Liver (tissue), 9 donors: ENCODE results near the gene AVEN. TPM values are rescaled to one million over a fixed set of nuclear protein-coding genes. Genes with fewer than 3 reads are reported as not detected.

ENCODE experiments used
- DNase-seq: peaks from one replicate; pipeline ENCODE4 v3.0.0-alpha.2; 2017; ENCODE audit warnings: low spot score
- H3K27ac ChIP-seq, 2 donors: one replicate each; pipeline ENCODE4 v1.7.0; 2013; ENCODE audit warnings: inconsistent platforms in 2 of 2, low read length in 2 of 2, control low read depth in 1 of 2, low read depth in 1 of 2, mild to moderate bottlenecking in 1 of 2
- H3K27me3 ChIP-seq, 4 donors: one replicate each; pipeline versions ENCODE4 v1.6.1 to v1.7.0; 2013; ENCODE audit warnings: low read length in 3 of 4, inconsistent platforms in 1 of 4, mild to moderate bottlenecking in 1 of 4, moderate library complexity in 1 of 4; ENCODE audit not compliant: control insufficient read depth in 4 of 4, insufficient read depth in 4 of 4
- H3K36me3 ChIP-seq, 4 donors: one replicate each; pipeline versions ENCODE4 v1.6.1 to v1.7.0; 2013; ENCODE audit warnings: low read length in 3 of 4, mild to moderate bottlenecking in 3 of 4, low read depth in 1 of 4, moderate library complexity in 1 of 4; ENCODE audit not compliant: control insufficient read depth in 4 of 4, insufficient read depth in 3 of 4
- H3K4me1 ChIP-seq, 4 donors: one replicate each; pipeline versions ENCODE4 v1.6.1 to v1.7.0; 2013; ENCODE audit warnings: low read length in 3 of 4, mild to moderate bottlenecking in 3 of 4, moderate library complexity in 1 of 4; ENCODE audit not compliant: control insufficient read depth in 4 of 4, insufficient read depth in 4 of 4
- H3K4me3 ChIP-seq, 3 donors: one replicate each; pipeline versions ENCODE4 v1.6.1 to v1.7.0; 2013; ENCODE audit warnings: low read length in 3 of 3, control low read depth in 1 of 3, low read depth in 1 of 3, mild to moderate bottlenecking in 1 of 3
- H3K9ac ChIP-seq, 2 donors: one replicate each; pipeline ENCODE4 v1.7.0; 2013; ENCODE audit warnings: low read length in 2 of 2, mild to moderate bottlenecking in 2 of 2, moderate library complexity in 2 of 2, control low read depth in 1 of 2, low read depth in 1 of 2
- H3K9me3 ChIP-seq, 4 donors: one replicate each; pipeline versions ENCODE4 v1.6.1 to v1.7.0; 2013; ENCODE audit warnings: low read length in 3 of 4; ENCODE audit not compliant: control insufficient read depth in 4 of 4
- EGR1 ChIP-seq, 2 donors: IDR thresholded peaks; 2 replicates each; pipeline ENCODE4 v1.6.1; 2016 to 2018; ENCODE audit warnings: antibody characterized with exemption in 2 of 2, low read depth in 2 of 2
- FOXA1 ChIP-seq: IDR thresholded peaks from 2 replicates; pipeline ENCODE4 v1.6.1; 2016; ENCODE audit warnings: antibody characterized with exemption
- FOXA2 ChIP-seq: IDR thresholded peaks from 2 replicates; pipeline ENCODE4 v1.6.1; 2016; ENCODE audit warnings: antibody characterized with exemption
- GABPA ChIP-seq, 2 donors: IDR thresholded peaks in 1 of 2; conservative IDR thresholded peaks in 1 of 2; 2 replicates each; pipeline ENCODE4 v1.6.1; 2016; ENCODE audit warnings: antibody characterized with exemption in 2 of 2, mild to moderate bottlenecking in 1 of 2, moderate library complexity in 1 of 2
- HNF4A ChIP-seq, 2 donors: conservative IDR thresholded peaks; 2 replicates each; pipeline ENCODE4 v1.6.1; 2016; ENCODE audit warnings: antibody characterized with exemption in 2 of 2, mild to moderate bottlenecking in 2 of 2
- HNF4G ChIP-seq: IDR thresholded peaks from 2 replicates; pipeline ENCODE4 v1.6.1; 2016; ENCODE audit warnings: antibody characterized with exemption
- JUND ChIP-seq, 2 donors: IDR thresholded peaks; 2 replicates each; pipeline ENCODE4 v1.6.1; 2016; ENCODE audit warnings: antibody characterized with exemption in 2 of 2
- NR2F2 ChIP-seq: IDR thresholded peaks from 2 replicates; pipeline ENCODE4 v1.6.1; 2016; ENCODE audit warnings: antibody characterized with exemption
- RAD21 ChIP-seq, 2 donors: IDR thresholded peaks; 2 replicates each; pipeline ENCODE4 v1.6.1; 2016; ENCODE audit warnings: antibody characterized with exemption in 2 of 2, mild to moderate bottlenecking in 2 of 2
- RXRA ChIP-seq, 2 donors: IDR thresholded peaks; 2 replicates each; pipeline ENCODE4 v1.6.1; 2017 to 2018; ENCODE audit warnings: antibody characterized with exemption in 2 of 2, mild to moderate bottlenecking in 1 of 2
- SP1 ChIP-seq: IDR thresholded peaks from 2 replicates; pipeline ENCODE4 v1.6.1; 2018; ENCODE audit warnings: antibody characterized with exemption, mild to moderate bottlenecking
- TAF1 ChIP-seq: conservative IDR thresholded peaks from 2 replicates; pipeline ENCODE4 v1.6.1; 2016; ENCODE audit warnings: antibody characterized with exemption, mild to moderate bottlenecking
- YY1 ChIP-seq: IDR thresholded peaks from 2 replicates; pipeline ENCODE4 v1.6.1; 2016; ENCODE audit warnings: antibody characterized with exemption, mild to moderate bottlenecking
- WGBS: extraction: QIAGEN DNeasy Blood & Tissue Kit; methylation state at CpG from one replicate; pipeline ENCODE4 v1.1.7; 2013; 5-methylcytosine and 5-hydroxymethylcytosine counted together
- polyA plus RNA-seq, 2 donors: library from polyadenylated mRNA; stranded (reverse) in 1 of 2; unstranded in 1 of 2; fragments of 200-250 nt in 1 of 2; fragments of >200 nt in 1 of 2; fragmentation: Nextera tagmentation in 1 of 2; extraction: Ambion mirVana in 1 of 2; gene quantifications; one replicate each; pipeline versions ENCODE4 v1.2.1 to v1.2.3, GENCODE V29; 2013 to 2015
- total RNA-seq, 2 donors: library from RNA; depleted of rRNA; stranded (reverse); fragments of >200 nt; gene quantifications; one replicate each; pipeline ENCODE4 v1.2.3, GENCODE V29; 2014
- TF ChIP-seq, protein P1 (sequence below): IDR thresholded peaks from 2 replicates; pipeline ENCODE4 v1.6.1; 2016; ENCODE audit warnings: antibody characterized with exemption
- TF ChIP-seq, protein P2 (sequence below): IDR thresholded peaks from 2 replicates; pipeline ENCODE4 v1.6.1; 2016; ENCODE audit warnings: antibody characterized with exemption
- TF ChIP-seq, protein P3 (sequence below): IDR thresholded peaks from 2 replicates; pipeline ENCODE4 v1.6.1; 2016; ENCODE audit warnings: antibody characterized with exemption, mild to moderate bottlenecking
- TF ChIP-seq, protein P4 (sequence below): IDR thresholded peaks from 2 replicates; pipeline ENCODE4 v1.6.1; 2016; ENCODE audit warnings: antibody characterized with exemption
- donor health status: healthy.
- donor health status: healthy.
- donor health status: healthy.
- donor health status: healthy.
- donor health status: healthy.

AVEN gene
- total and polyA plus RNA-seq, 4 donors = 5.3 to 12.4 (median 7.0) TPM

DNA sequence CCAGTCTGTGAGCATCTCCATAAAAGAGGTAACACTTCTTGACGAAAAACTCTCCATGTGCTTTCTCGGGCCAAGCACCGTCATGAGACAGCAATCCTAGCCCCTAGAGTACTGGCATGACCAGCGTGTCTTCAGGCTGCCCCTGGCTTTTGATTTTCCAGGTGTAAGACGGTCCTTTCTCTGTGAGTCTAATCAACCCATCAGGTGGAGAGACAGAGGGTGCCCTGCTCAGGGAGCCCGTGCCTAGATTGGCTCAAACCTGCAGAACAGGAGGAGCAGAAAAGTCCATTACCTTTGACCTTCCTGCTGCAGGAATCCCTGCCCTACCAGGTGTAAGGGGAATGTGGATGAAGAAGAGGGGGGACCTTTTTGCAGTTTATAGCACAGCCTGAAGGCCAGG is 180.2 kb downstream of the AVEN start:
- H3K9me3 ChIP-seq = no peaks in the 10 kb centered on the region
- no peak for TF ChIP-seq NR2F2
- TF ChIP-seq YY1 = no peak
- TF ChIP-seq, protein P1, sequence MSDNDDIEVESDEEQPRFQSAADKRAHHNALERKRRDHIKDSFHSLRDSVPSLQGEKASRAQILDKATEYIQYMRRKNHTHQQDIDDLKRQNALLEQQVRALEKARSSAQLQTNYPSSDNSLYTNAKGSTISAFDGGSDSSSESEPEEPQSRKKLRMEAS = no peak
- TF ChIP-seq, protein P2, sequence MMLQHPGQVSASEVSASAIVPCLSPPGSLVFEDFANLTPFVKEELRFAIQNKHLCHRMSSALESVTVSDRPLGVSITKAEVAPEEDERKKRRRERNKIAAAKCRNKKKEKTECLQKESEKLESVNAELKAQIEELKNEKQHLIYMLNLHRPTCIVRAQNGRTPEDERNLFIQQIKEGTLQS = no peak
- TF ChIP-seq, protein P3, sequence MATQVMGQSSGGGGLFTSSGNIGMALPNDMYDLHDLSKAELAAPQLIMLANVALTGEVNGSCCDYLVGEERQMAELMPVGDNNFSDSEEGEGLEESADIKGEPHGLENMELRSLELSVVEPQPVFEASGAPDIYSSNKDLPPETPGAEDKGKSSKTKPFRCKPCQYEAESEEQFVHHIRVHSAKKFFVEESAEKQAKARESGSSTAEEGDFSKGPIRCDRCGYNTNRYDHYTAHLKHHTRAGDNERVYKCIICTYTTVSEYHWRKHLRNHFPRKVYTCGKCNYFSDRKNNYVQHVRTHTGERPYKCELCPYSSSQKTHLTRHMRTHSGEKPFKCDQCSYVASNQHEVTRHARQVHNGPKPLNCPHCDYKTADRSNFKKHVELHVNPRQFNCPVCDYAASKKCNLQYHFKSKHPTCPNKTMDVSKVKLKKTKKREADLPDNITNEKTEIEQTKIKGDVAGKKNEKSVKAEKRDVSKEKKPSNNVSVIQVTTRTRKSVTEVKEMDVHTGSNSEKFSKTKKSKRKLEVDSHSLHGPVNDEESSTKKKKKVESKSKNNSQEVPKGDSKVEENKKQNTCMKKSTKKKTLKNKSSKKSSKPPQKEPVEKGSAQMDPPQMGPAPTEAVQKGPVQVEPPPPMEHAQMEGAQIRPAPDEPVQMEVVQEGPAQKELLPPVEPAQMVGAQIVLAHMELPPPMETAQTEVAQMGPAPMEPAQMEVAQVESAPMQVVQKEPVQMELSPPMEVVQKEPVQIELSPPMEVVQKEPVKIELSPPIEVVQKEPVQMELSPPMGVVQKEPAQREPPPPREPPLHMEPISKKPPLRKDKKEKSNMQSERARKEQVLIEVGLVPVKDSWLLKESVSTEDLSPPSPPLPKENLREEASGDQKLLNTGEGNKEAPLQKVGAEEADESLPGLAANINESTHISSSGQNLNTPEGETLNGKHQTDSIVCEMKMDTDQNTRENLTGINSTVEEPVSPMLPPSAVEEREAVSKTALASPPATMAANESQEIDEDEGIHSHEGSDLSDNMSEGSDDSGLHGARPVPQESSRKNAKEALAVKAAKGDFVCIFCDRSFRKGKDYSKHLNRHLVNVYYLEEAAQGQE = no peak
- no peak for TF ChIP-seq HNF4G
- no peak for TF ChIP-seq RXRA (IDR thresholded peaks at IDR 0.05)
- TF ChIP-seq RAD21 (IDR thresholded peaks at IDR 0.05) = no peak
- no peak for TF ChIP-seq SP1
- no peak for TF ChIP-seq TAF1
- no peak for TF ChIP-seq HNF4A (conservative IDR thresholded peaks at IDR 0.05)
- TF ChIP-seq JUND (IDR thresholded peaks at IDR 0.05) = no peak
- TF ChIP-seq, protein P4, sequence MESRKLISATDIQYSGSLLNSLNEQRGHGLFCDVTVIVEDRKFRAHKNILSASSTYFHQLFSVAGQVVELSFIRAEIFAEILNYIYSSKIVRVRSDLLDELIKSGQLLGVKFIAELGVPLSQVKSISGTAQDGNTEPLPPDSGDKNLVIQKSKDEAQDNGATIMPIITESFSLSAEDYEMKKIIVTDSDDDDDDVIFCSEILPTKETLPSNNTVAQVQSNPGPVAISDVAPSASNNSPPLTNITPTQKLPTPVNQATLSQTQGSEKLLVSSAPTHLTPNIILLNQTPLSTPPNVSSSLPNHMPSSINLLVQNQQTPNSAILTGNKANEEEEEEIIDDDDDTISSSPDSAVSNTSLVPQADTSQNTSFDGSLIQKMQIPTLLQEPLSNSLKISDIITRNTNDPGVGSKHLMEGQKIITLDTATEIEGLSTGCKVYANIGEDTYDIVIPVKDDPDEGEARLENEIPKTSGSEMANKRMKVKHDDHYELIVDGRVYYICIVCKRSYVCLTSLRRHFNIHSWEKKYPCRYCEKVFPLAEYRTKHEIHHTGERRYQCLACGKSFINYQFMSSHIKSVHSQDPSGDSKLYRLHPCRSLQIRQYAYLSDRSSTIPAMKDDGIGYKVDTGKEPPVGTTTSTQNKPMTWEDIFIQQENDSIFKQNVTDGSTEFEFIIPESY = no peak
- TF ChIP-seq FOXA2 = no peak
- TF ChIP-seq FOXA1 = no peak
- WGBS = 97% methylated on average over 6 of the region's 6 CpGs
- H3K9ac ChIP-seq = no peak overlapping the region
- no peaks in the 10 kb centered on the region for H3K27me3 ChIP-seq
- H3K36me3 ChIP-seq = peaks cover 2 to 5% (median 2%) of the 10 kb centered on the region in 4 donors
- DNase-seq = no peak
- H3K4me3 ChIP-seq = no peak overlapping the region
- H3K27ac ChIP-seq = no peak overlapping the region
- no peaks in the 10 kb centered on the region for H3K4me1 ChIP-seq

DNA sequence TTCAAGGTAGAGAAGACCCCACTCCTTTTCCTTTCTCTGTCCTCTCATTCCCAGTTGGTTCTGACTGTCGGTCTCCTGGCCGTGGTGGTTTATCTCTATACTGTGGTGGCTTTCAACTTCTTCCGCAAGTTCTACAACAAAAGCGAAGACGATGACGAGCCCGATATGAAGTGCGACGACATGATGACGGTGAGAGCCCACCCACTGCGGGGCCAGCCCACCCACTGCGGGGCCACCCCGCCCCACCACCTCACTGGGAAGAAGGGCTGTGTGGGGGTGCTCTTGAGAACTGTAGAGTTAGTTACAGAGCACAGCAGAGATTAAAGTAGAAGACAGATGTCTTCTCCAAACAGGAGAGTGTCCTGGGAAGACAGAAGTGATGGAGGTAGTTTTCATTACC is 181.3 kb downstream of the AVEN start:
- H3K4me3 ChIP-seq = no peak overlapping the region
- TF ChIP-seq EGR1 (IDR thresholded peaks at IDR 0.05; ENCODE audit: low read depth in 2 of 2) (no peak), TAF1 (no peak), YY1 (no peak), HNF4A (conservative IDR thresholded peaks at IDR 0.05) (no peak), RXRA (IDR thresholded peaks at IDR 0.05) (no peak), NR2F2 (no peak), GABPA (IDR thresholded peaks at IDR 0.05 in 1 of 2, conservative IDR thresholded peaks at IDR 0.05 in 1 of 2) (no peak)
- 97% methylated on average over 13 of the region's 13 CpGs for WGBS
- no peak for DNase-seq
- no peak overlapping the region for H3K9ac ChIP-seq
- H3K9me3 ChIP-seq = no peaks in the 10 kb centered on the region
- peaks cover 2 to 5% (median 2%) of the 10 kb centered on the region in 4 donors for H3K36me3 ChIP-seq
- H3K27ac ChIP-seq = no peak overlapping the region
- no peaks in the 10 kb centered on the region for H3K27me3 ChIP-seq
- H3K4me1 ChIP-seq = no peaks in the 10 kb centered on the region
